ENCODE data around the gene TLR7.

The TLR7 gene

GRCh38 chrX:12901486-12901885 is 34.6 kb downstream of the TLR7 start:
- Histone ChIP-seq H3K4me1 (ENCODE audit: control insufficient read depth in 2 of 2, insufficient read depth in 2 of 2, low read length in 2 of 2) (no peaks in the 10 kb centered on the region), H3K36me3 (ENCODE audit: control insufficient read depth in 2 of 2, insufficient read depth in 2 of 2, low read length in 2 of 2) (no peaks in the 10 kb centered on the region), H3K9me3 (ENCODE audit: control insufficient read depth in 2 of 2, low read length in 2 of 2) (no peaks in the 10 kb centered on the region), H3K27me3 (ENCODE audit: control insufficient read depth in 2 of 2, insufficient read depth in 2 of 2, low read length in 2 of 2) (peaks cover 0 to 9% of the 10 kb centered on the region in 2 donors), H3K9ac (ENCODE audit: low read depth in 1 of 2, low read length in 2 of 2) (no peak overlapping the region), H3K4me3 (ENCODE audit: low read length in 2 of 2) (no peak overlapping the region), H3K27ac (ENCODE audit: low read depth in 2 of 2, low read length in 2 of 2) (no peak overlapping the region)

- Histone ChIP-seq H3K27me3 (ENCODE audit: control insufficient read depth in 2 of 2, insufficient read depth in 2 of 2, low read length in 2 of 2) (peaks cover 0 to 9% of the 10 kb centered on the region in 2 donors), H3K27ac (ENCODE audit: low read depth in 2 of 2, low read length in 2 of 2) (no peak overlapping the region), H3K36me3 (ENCODE audit: control insufficient read depth in 2 of 2, insufficient read depth in 2 of 2, low read length in 2 of 2) (no peaks in the 10 kb centered on the region), H3K4me1 (ENCODE audit: control insufficient read depth in 2 of 2, insufficient read depth in 2 of 2, low read length in 2 of 2) (no peaks in the 10 kb centered on the region), H3K4me3 (ENCODE audit: low read length in 2 of 2) (no peak overlapping the region), H3K9me3 (ENCODE audit: control insufficient read depth in 2 of 2, low read length in 2 of 2) (no peaks in the 10 kb centered on the region), H3K9ac (ENCODE audit: low read depth in 1 of 2, low read length in 2 of 2) (no peak overlapping the region)
Measured at GRCh38 chrX:12903646-12904045, 36.8 kb downstream of the TLR7 start.

GRCh38 chrX:12906046-12906761 is 39.3 kb downstream of the TLR7 start, which contains the start of gene TLR8:
TLR8 (plus strand) TSS chrX:12906620; CDS start chrX:12906707, 87 bp downstream.
- no peak within 1 kb of the TSS for H3K4me3 ChIP-seq (ENCODE audit: low read length in 2 of 2)
- no peaks in the 10 kb centered on the region for H3K4me1 ChIP-seq (ENCODE audit: control insufficient read depth in 2 of 2, insufficient read depth in 2 of 2, low read length in 2 of 2)
- no peaks in the 10 kb centered on the region for H3K36me3 ChIP-seq (ENCODE audit: control insufficient read depth in 2 of 2, insufficient read depth in 2 of 2, low read length in 2 of 2)
- H3K9ac ChIP-seq (ENCODE audit: low read depth in 1 of 2, low read length in 2 of 2): no peak within 1 kb of the TSS
- H3K9me3 ChIP-seq (ENCODE audit: control insufficient read depth in 2 of 2, low read length in 2 of 2): no peaks in the 10 kb centered on the region
- H3K27ac ChIP-seq (ENCODE audit: low read depth in 2 of 2, low read length in 2 of 2): no peak within 1 kb of the TSS
- peaks cover 0 to 9% of the 10 kb centered on the region in 2 donors for H3K27me3 ChIP-seq (ENCODE audit: control insufficient read depth in 2 of 2, insufficient read depth in 2 of 2, low read length in 2 of 2)

GRCh38 chrX:12910423-12911121 is 43.7 kb downstream of the TLR7 start:
- Histone ChIP-seq H3K9ac (ENCODE audit: low read depth in 1 of 2, low read length in 2 of 2) (no peak overlapping the region), H3K4me3 (ENCODE audit: low read length in 2 of 2) (no peak overlapping the region), H3K27me3 (ENCODE audit: control insufficient read depth in 2 of 2, insufficient read depth in 2 of 2, low read length in 2 of 2) (peaks cover 0 to 3% of the 10 kb centered on the region in 2 donors), H3K4me1 (ENCODE audit: control insufficient read depth in 2 of 2, insufficient read depth in 2 of 2, low read length in 2 of 2) (no peaks in the 10 kb centered on the region), H3K36me3 (ENCODE audit: control insufficient read depth in 2 of 2, insufficient read depth in 2 of 2, low read length in 2 of 2) (no peaks in the 10 kb centered on the region), H3K27ac (ENCODE audit: low read depth in 2 of 2, low read length in 2 of 2) (no peak overlapping the region), H3K9me3 (ENCODE audit: control insufficient read depth in 2 of 2, low read length in 2 of 2) (no peaks in the 10 kb centered on the region)

GRCh38 chrX:12911122-12911470 is 44.2 kb downstream of the TLR7 start:
- Histone ChIP-seq H3K36me3 (ENCODE audit: control insufficient read depth in 2 of 2, insufficient read depth in 2 of 2, low read length in 2 of 2) (no peaks in the 10 kb centered on the region), H3K27me3 (ENCODE audit: control insufficient read depth in 2 of 2, insufficient read depth in 2 of 2, low read length in 2 of 2) (peaks cover 0 to 3% of the 10 kb centered on the region in 2 donors), H3K27ac (ENCODE audit: low read depth in 2 of 2, low read length in 2 of 2) (no peak overlapping the region), H3K9me3 (ENCODE audit: control insufficient read depth in 2 of 2, low read length in 2 of 2) (no peaks in the 10 kb centered on the region), H3K9ac (ENCODE audit: low read depth in 1 of 2, low read length in 2 of 2) (no peak overlapping the region), H3K4me3 (ENCODE audit: low read length in 2 of 2) (no peak overlapping the region), H3K4me1 (ENCODE audit: control insufficient read depth in 2 of 2, insufficient read depth in 2 of 2, low read length in 2 of 2) (no peaks in the 10 kb centered on the region)

GRCh38 chrX:12912791-12913482 is 46.1 kb downstream of the TLR7 start:
- Histone ChIP-seq H3K4me3 (ENCODE audit: low read length in 2 of 2) (no peak overlapping the region), H3K9me3 (ENCODE audit: control insufficient read depth in 2 of 2, low read length in 2 of 2) (no peaks in the 10 kb centered on the region), H3K27ac (ENCODE audit: low read depth in 2 of 2, low read length in 2 of 2) (no peak overlapping the region), H3K36me3 (ENCODE audit: control insufficient read depth in 2 of 2, insufficient read depth in 2 of 2, low read length in 2 of 2) (no peaks in the 10 kb centered on the region), H3K9ac (ENCODE audit: low read depth in 1 of 2, low read length in 2 of 2) (no peak overlapping the region), H3K4me1 (ENCODE audit: control insufficient read depth in 2 of 2, insufficient read depth in 2 of 2, low read length in 2 of 2) (no peaks in the 10 kb centered on the region), H3K27me3 (ENCODE audit: control insufficient read depth in 2 of 2, insufficient read depth in 2 of 2, low read length in 2 of 2) (peaks cover 0 to 7% of the 10 kb centered on the region in 2 donors)

- Histone ChIP-seq H3K9ac (ENCODE audit: low read depth in 1 of 2, low read length in 2 of 2) (no peak overlapping the region), H3K4me1 (ENCODE audit: control insufficient read depth in 2 of 2, insufficient read depth in 2 of 2, low read length in 2 of 2) (no peaks in the 10 kb centered on the region), H3K36me3 (ENCODE audit: control insufficient read depth in 2 of 2, insufficient read depth in 2 of 2, low read length in 2 of 2) (no peaks in the 10 kb centered on the region), H3K9me3 (ENCODE audit: control insufficient read depth in 2 of 2, low read length in 2 of 2) (no peaks in the 10 kb centered on the region), H3K4me3 (ENCODE audit: low read length in 2 of 2) (no peak overlapping the region), H3K27ac (ENCODE audit: low read depth in 2 of 2, low read length in 2 of 2) (no peak overlapping the region), H3K27me3 (ENCODE audit: control insufficient read depth in 2 of 2, insufficient read depth in 2 of 2, low read length in 2 of 2) (peaks cover 0 to 9% of the 10 kb centered on the region in 2 donors)
Measured at GRCh38 chrX:12917753-12918152, 50.9 kb downstream of the TLR7 start.

- H3K36me3 ChIP-seq (ENCODE audit: control insufficient read depth in 2 of 2, insufficient read depth in 2 of 2, low read length in 2 of 2): no peaks in the 10 kb centered on the region
- H3K27me3 ChIP-seq (ENCODE audit: control insufficient read depth in 2 of 2, insufficient read depth in 2 of 2, low read length in 2 of 2): peaks cover 0 to 9% of the 10 kb centered on the region in 2 donors
- H3K9me3 ChIP-seq (ENCODE audit: control insufficient read depth in 2 of 2, low read length in 2 of 2): no peaks in the 10 kb centered on the region
Measured at GRCh38 chrX:12919051-12919450, 52.2 kb downstream of the TLR7 start.

GRCh38 chrX:12919620-12920019 is 52.7 kb downstream of the TLR7 start:
- no peak overlapping the region for H3K9ac ChIP-seq (ENCODE audit: low read depth in 1 of 2, low read length in 2 of 2)
- H3K9me3 ChIP-seq (ENCODE audit: control insufficient read depth in 2 of 2, low read length in 2 of 2): no peaks in the 10 kb centered on the region
- no peaks in the 10 kb centered on the region for H3K4me1 ChIP-seq (ENCODE audit: control insufficient read depth in 2 of 2, insufficient read depth in 2 of 2, low read length in 2 of 2)
- H3K4me3 ChIP-seq (ENCODE audit: low read length in 2 of 2): no peak overlapping the region
- H3K36me3 ChIP-seq (ENCODE audit: control insufficient read depth in 2 of 2, insufficient read depth in 2 of 2, low read length in 2 of 2): no peaks in the 10 kb centered on the region
- H3K27ac ChIP-seq (ENCODE audit: low read depth in 2 of 2, low read length in 2 of 2): no peak overlapping the region
- H3K27me3 ChIP-seq (ENCODE audit: control insufficient read depth in 2 of 2, insufficient read depth in 2 of 2, low read length in 2 of 2): peaks cover 0 to 10% of the 10 kb centered on the region in 2 donors

More at GRCh38 chrX:12919051-12919450, 52.2 kb downstream of the TLR7 start:
- no peaks in the 10 kb centered on the region for H3K4me1 ChIP-seq (ENCODE audit: control insufficient read depth in 2 of 2, insufficient read depth in 2 of 2, low read length in 2 of 2)
- H3K9ac ChIP-seq (ENCODE audit: low read depth in 1 of 2, low read length in 2 of 2): no peak overlapping the region
- no peak overlapping the region for H3K4me3 ChIP-seq (ENCODE audit: low read length in 2 of 2)
- no peak overlapping the region for H3K27ac ChIP-seq (ENCODE audit: low read depth in 2 of 2, low read length in 2 of 2)

- no peaks in the 10 kb centered on the region for H3K4me1 ChIP-seq (ENCODE audit: control insufficient read depth in 2 of 2, insufficient read depth in 2 of 2, low read length in 2 of 2)
- no peaks in the 10 kb centered on the region for H3K9me3 ChIP-seq (ENCODE audit: control insufficient read depth in 2 of 2, low read length in 2 of 2)
- no peak overlapping the region for H3K4me3 ChIP-seq (ENCODE audit: low read length in 2 of 2)
- H3K9ac ChIP-seq (ENCODE audit: low read depth in 1 of 2, low read length in 2 of 2): no peak overlapping the region
- no peaks in the 10 kb centered on the region for H3K36me3 ChIP-seq (ENCODE audit: control insufficient read depth in 2 of 2, insufficient read depth in 2 of 2, low read length in 2 of 2)
- H3K27me3 ChIP-seq (ENCODE audit: control insufficient read depth in 2 of 2, insufficient read depth in 2 of 2, low read length in 2 of 2): peaks cover 0 to 11% of the 10 kb centered on the region in 2 donors
- H3K27ac ChIP-seq (ENCODE audit: low read depth in 2 of 2, low read length in 2 of 2): no peak overlapping the region
Measured at GRCh38 chrX:12920990-12921389, 54.1 kb downstream of the TLR7 start.

Data from mucosa of rectum (tissue), 2 donors.